ENCODE measurements around the gene AMMECR1L.

The AMMECR1L gene

DNA sequence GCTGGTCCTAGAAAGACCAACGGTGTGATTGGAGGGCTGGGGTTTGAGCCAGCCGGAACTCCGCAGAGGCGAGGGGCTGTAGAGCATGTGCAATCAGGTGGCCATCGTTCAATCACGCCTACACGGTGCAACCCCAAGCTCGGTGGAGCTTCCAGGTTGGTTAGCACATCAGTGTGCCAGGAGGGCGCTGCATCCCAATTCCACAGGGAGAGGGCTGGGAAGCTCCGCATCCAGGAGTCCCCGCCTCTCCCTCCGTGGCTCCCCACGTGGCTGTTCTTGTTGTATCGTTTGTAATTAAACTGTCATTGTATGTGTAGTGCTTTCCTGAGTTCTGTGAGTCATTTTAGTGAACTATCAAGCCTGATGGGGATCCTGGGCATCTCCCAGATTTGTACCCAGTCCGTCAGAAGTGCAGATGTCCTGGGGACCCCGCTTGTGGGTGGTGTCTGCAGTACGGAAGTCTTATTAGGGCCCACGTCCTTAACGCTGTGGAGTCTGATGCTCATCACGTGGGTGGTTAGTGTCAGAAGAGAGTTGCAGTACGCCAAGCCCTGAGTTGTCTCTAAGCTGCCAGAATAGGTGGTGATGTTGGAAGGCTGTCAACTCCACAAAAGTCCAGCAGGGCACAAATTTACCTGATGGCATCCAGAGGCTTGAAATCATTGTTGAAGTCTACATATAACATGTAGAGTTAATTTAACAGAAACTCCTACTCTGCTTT lies 20.6 kb upstream of the AMMECR1L start:
- H3K79me2 ChIP-seq (ENCODE audit: control insufficient read depth, low read length) = no peaks in the 10 kb centered on the region
- H3K9me3 ChIP-seq (ENCODE audit: control insufficient read depth, insufficient read depth, low read length) = no peaks in the 10 kb centered on the region
- no peak overlapping the region for H3K4me2 ChIP-seq (ENCODE audit: low read length)
- H3K36me3 ChIP-seq (ENCODE audit: control insufficient read depth, low read length) = no peaks in the 10 kb centered on the region
- no peak overlapping the region for H3K27ac ChIP-seq (ENCODE audit: low read depth, low read length)
- H3K4me1 ChIP-seq (ENCODE audit: control insufficient read depth, low read length) = no peaks in the 10 kb centered on the region
- TF ChIP-seq EZH2phosphoT487 (IDR thresholded peaks at IDR 0.05; ENCODE audit: borderline replicate concordance, low read length) = no peak
- TF ChIP-seq, protein P1, sequence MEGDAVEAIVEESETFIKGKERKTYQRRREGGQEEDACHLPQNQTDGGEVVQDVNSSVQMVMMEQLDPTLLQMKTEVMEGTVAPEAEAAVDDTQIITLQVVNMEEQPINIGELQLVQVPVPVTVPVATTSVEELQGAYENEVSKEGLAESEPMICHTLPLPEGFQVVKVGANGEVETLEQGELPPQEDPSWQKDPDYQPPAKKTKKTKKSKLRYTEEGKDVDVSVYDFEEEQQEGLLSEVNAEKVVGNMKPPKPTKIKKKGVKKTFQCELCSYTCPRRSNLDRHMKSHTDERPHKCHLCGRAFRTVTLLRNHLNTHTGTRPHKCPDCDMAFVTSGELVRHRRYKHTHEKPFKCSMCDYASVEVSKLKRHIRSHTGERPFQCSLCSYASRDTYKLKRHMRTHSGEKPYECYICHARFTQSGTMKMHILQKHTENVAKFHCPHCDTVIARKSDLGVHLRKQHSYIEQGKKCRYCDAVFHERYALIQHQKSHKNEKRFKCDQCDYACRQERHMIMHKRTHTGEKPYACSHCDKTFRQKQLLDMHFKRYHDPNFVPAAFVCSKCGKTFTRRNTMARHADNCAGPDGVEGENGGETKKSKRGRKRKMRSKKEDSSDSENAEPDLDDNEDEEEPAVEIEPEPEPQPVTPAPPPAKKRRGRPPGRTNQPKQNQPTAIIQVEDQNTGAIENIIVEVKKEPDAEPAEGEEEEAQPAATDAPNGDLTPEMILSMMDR (IDR thresholded peaks at IDR 0.05; ENCODE audit: low read depth, low read length, poor library complexity, severe bottlenecking) = no peak
- no peaks in the 10 kb centered on the region for H4K20me1 ChIP-seq (ENCODE audit: control insufficient read depth, insufficient read depth, low read depth, low read length)
- no peaks in the 10 kb centered on the region for H3F3A ChIP-seq (ENCODE audit: control insufficient read depth, insufficient read depth)
- no peaks in the 10 kb centered on the region for H3K9me2 ChIP-seq (replicated peaks; ENCODE audit: control insufficient read depth, low read length)
- peaks cover 10% of the 10 kb centered on the region for H3K27me3 ChIP-seq (ENCODE audit: control insufficient read depth, low read length)
- no peak overlapping the region for H3K4me3 ChIP-seq (ENCODE audit: low read length)

DNA sequence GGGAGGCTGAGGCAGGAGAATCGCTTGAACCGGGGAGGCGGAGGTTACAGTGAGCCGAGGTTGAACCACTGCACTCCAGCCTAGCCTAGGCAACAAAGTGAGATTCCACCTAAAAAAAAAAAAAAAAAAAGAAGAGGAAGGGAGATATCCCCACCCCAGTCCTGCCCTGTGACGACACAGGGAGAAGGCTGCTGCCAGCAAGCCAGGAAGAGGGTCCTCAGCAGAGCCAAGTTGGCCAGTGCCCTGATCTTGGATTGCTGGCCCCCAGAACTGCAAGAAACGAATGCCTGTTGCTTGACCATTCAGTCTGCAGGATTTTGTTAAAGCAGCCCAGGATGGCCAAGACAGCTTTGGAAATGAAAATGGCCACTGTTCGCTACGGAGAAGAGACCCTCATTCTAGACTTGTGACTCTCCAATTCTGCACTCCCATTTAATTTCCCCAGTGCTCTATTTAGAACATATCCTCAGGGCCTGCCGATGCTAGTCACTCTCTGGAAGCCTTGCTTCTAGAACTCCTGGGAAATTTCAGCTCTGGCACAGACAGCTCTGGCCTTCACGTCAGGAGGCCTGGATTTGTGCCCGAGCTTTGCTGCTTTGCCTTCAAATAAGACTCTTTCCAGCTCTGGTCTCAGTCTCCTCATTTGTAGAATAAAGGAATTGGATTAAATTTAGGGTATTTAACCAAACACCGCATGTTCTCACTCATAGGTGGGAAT lies 15.7 kb upstream of the AMMECR1L start:
- no peaks in the 10 kb centered on the region for H3K9me3 ChIP-seq (ENCODE audit: control insufficient read depth, insufficient read depth, low read length)
- no peaks in the 10 kb centered on the region for H3K79me2 ChIP-seq (ENCODE audit: control insufficient read depth, low read length)
- H3K4me3 ChIP-seq (ENCODE audit: low read length) = no peak overlapping the region
- H3K27me3 ChIP-seq (ENCODE audit: control insufficient read depth, low read length) = peaks cover 7% of the 10 kb centered on the region
- H3F3A ChIP-seq (ENCODE audit: control insufficient read depth, insufficient read depth) = 0 out of 2 replicates have a peak, but pooled peaks cover 7% of the 10 kb centered on the region
- H3K4me1 ChIP-seq (ENCODE audit: control insufficient read depth, low read length) = peaks cover 21% of the 10 kb centered on the region
- TF ChIP-seq EZH2phosphoT487 (IDR thresholded peaks at IDR 0.05; ENCODE audit: borderline replicate concordance, low read length) = no peak
- TF ChIP-seq, protein P1 (IDR thresholded peaks at IDR 0.05; ENCODE audit: low read depth, low read length, poor library complexity, severe bottlenecking) = no peak
- no peaks in the 10 kb centered on the region for H3K36me3 ChIP-seq (ENCODE audit: control insufficient read depth, low read length)
- H3K27ac ChIP-seq (ENCODE audit: low read depth, low read length) = no peak overlapping the region
- no peaks in the 10 kb centered on the region for H3K9me2 ChIP-seq (replicated peaks; ENCODE audit: control insufficient read depth, low read length)
- no peak overlapping the region for H3K4me2 ChIP-seq (ENCODE audit: low read length)
- H4K20me1 ChIP-seq (ENCODE audit: control insufficient read depth, insufficient read depth, low read depth, low read length) = no peaks in the 10 kb centered on the region

DNA sequence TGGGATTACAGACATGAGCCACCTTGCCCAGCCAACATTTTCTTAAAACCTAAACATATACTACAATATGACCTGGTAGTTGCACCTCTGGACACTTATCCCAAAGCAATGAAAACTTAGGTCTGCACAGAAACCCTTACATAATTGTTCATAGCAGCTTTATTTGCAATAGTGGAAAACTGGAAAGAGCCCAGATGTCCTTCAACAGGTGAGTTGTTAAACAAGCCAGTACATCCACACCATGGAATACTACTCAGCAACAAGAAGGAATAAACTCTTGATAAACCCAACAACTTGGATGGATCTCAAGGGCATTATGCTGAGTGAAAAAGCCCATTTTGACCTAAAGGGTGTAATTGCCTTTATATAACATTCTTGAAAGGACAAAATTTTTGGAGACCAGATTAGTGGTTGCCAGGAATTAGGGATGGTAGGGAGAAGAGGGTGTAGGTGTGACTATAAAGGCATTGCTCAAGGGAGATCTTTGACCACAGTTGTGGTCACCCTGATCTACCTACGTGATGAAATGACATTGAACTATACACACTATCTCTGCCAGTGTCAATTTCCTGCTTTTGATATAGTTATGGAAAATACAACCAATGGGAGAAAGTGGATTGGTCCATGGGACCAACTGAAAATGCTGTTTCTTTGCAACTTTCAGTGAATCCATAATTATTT lies 11.9 kb upstream of the AMMECR1L start:
- no peaks in the 10 kb centered on the region for H3K27me3 ChIP-seq (ENCODE audit: control insufficient read depth, low read length)

More for the DNA sequence above, 11.9 kb upstream of the AMMECR1L start:
- H3K4me2 ChIP-seq (ENCODE audit: low read length) = peak overlapping the region; percentile 59
- peaks cover 28% of the 10 kb centered on the region for H3K4me1 ChIP-seq (ENCODE audit: control insufficient read depth, low read length)
- H3K9me2 ChIP-seq (replicated peaks; ENCODE audit: control insufficient read depth, low read length) = no peaks in the 10 kb centered on the region
- TF ChIP-seq, protein P1 (IDR thresholded peaks at IDR 0.05; ENCODE audit: low read depth, low read length, poor library complexity, severe bottlenecking) = no peak
- no peak for TF ChIP-seq EZH2phosphoT487 (IDR thresholded peaks at IDR 0.05; ENCODE audit: borderline replicate concordance, low read length)
- H3K36me3 ChIP-seq (ENCODE audit: control insufficient read depth, low read length) = no peaks in the 10 kb centered on the region
- H3K79me2 ChIP-seq (ENCODE audit: control insufficient read depth, low read length) = no peaks in the 10 kb centered on the region
- H3K9me3 ChIP-seq (ENCODE audit: control insufficient read depth, insufficient read depth, low read length) = no peaks in the 10 kb centered on the region
- H3K4me3 ChIP-seq (ENCODE audit: low read length) = peak overlapping the region; percentile 40
- H4K20me1 ChIP-seq (ENCODE audit: control insufficient read depth, insufficient read depth, low read depth, low read length) = no peaks in the 10 kb centered on the region
- H3K27ac ChIP-seq (ENCODE audit: low read depth, low read length) = peak overlapping the region; percentile 25
- 0 out of 2 replicates have a peak, but pooled peaks cover 7% of the 10 kb centered on the region for H3F3A ChIP-seq (ENCODE audit: control insufficient read depth, insufficient read depth)

All from DOHH2 (cell line).